H9 (cell line): Measurements from ENCODE around the gene LCTL. TPM values are rescaled to one million over a fixed set of nuclear protein-coding genes. Genes with fewer than 3 reads are reported as not detected.

ENCODE experiments used
- DNase-seq: peaks from one replicate; pipeline ENCODE4 v3.0.0-alpha.2; 2017
- H2AFZ ChIP-seq: one replicate; pipeline ENCODE4 v1.6.1; 2013; ENCODE audit warnings: mild to moderate bottlenecking, low read length, control low read depth, moderate library complexity
- H2AK5ac ChIP-seq: 2 replicates; pipeline ENCODE4 v1.6.1; 2013; ENCODE audit warnings: low read length, control low read depth, mixed read lengths; ENCODE audit not compliant: insufficient read length
- H2BK120ac ChIP-seq: one replicate; pipeline ENCODE4 v1.6.1; 2013; ENCODE audit warnings: low read depth, mild to moderate bottlenecking, low read length, control low read depth, inconsistent platforms; ENCODE audit not compliant: poor library complexity, severe bottlenecking
- H2BK12ac ChIP-seq: 2 replicates; pipeline ENCODE4 v1.6.1; 2013; ENCODE audit warnings: low read length, control low read depth, mixed read lengths, low read depth; ENCODE audit not compliant: insufficient read length
- H2BK15ac ChIP-seq: 2 replicates; pipeline ENCODE4 v1.6.1; 2013; ENCODE audit warnings: low read depth, low read length, control low read depth
- H2BK20ac ChIP-seq: one replicate; pipeline ENCODE4 v1.6.1; 2013; ENCODE audit warnings: low read depth, mild to moderate bottlenecking, low read length, control low read depth, inconsistent platforms; ENCODE audit not compliant: poor library complexity, severe bottlenecking
- H2BK5ac ChIP-seq: 2 replicates; pipeline ENCODE4 v1.6.1; 2013; ENCODE audit warnings: low read length, control low read depth, mixed read lengths; ENCODE audit not compliant: insufficient read length
- H3K14ac ChIP-seq: 2 replicates; pipeline ENCODE4 v1.6.1; 2013; ENCODE audit warnings: low read length, control low read depth; ENCODE audit not compliant: insufficient read depth
- H3K18ac ChIP-seq: 2 replicates; pipeline ENCODE4 v1.6.1; 2013; ENCODE audit warnings: low read depth, mild to moderate bottlenecking, mixed read lengths, low read length, control low read depth; ENCODE audit not compliant: insufficient read length
- H3K23ac ChIP-seq: 2 replicates; pipeline ENCODE4 v1.6.1; 2013; ENCODE audit warnings: low read length, control low read depth, mixed read lengths, low read depth; ENCODE audit not compliant: insufficient read length
- H3K23me2 ChIP-seq: 2 replicates; pipeline ENCODE4 v1.6.1; 2013; ENCODE audit warnings: low read depth, mild to moderate bottlenecking, mixed read lengths, low read length, control low read depth; ENCODE audit not compliant: insufficient read length, poor library complexity, severe bottlenecking
- H3K27ac ChIP-seq: 2 replicates; pipeline ENCODE4 v1.5.1; 2013; ENCODE audit warnings: low read length, control low read depth, mixed read lengths, low read depth; ENCODE audit not compliant: insufficient read length
- H3K27me3 ChIP-seq: 2 replicates; pipeline ENCODE4 v1.6.1; 2013; ENCODE audit warnings: low read length, control low read depth, inconsistent platforms; ENCODE audit not compliant: insufficient read depth
- H3K4ac ChIP-seq: 2 replicates; pipeline ENCODE4 v1.6.1; 2013; ENCODE audit warnings: low read depth, mild to moderate bottlenecking, control low read depth, inconsistent platforms, low read length, moderate library complexity
- H3K4me1 ChIP-seq: 2 replicates; pipeline ENCODE4 v1.6.1; 2013; ENCODE audit warnings: low read length, control low read depth, inconsistent platforms; ENCODE audit not compliant: insufficient read depth
- H3K4me2 ChIP-seq: 2 replicates; pipeline ENCODE4 v1.6.1; 2013; ENCODE audit warnings: low read length, control low read depth, mixed read lengths; ENCODE audit not compliant: insufficient read length, insufficient read depth
- H3K56ac ChIP-seq: 2 replicates; pipeline ENCODE4 v1.6.1; 2013; ENCODE audit warnings: low read depth, mild to moderate bottlenecking, mixed read lengths, low read length, control low read depth; ENCODE audit not compliant: insufficient read length
- H3K79me1 ChIP-seq: 2 replicates; pipeline ENCODE4 v1.6.1; 2013; ENCODE audit warnings: low read depth, mild to moderate bottlenecking, moderate library complexity, low read length, control low read depth, inconsistent platforms; ENCODE audit not compliant: insufficient read depth, poor library complexity, severe bottlenecking
- H3K79me2 ChIP-seq: 2 replicates; pipeline ENCODE4 v1.6.1; 2013; ENCODE audit warnings: low read length, control low read depth, inconsistent platforms; ENCODE audit not compliant: insufficient read depth
- H3K9ac ChIP-seq: 2 replicates; pipeline ENCODE4 v1.6.1; 2013; ENCODE audit warnings: low read length, control low read depth, mixed read lengths; ENCODE audit not compliant: insufficient read length; ENCODE audit errors: extremely low read depth
- H3K9me3 ChIP-seq: one replicate; pipeline ENCODE4 v1.6.1; 2013; ENCODE audit warnings: low read depth, low read length, inconsistent platforms; ENCODE audit not compliant: control insufficient read depth
- H3T11ph ChIP-seq: one replicate; pipeline ENCODE4 v1.6.1; 2013; ENCODE audit warnings: mild to moderate bottlenecking, low read length, control low read depth, inconsistent platforms
- H4K20me1 ChIP-seq: one replicate; pipeline ENCODE4 v1.6.1; 2013; ENCODE audit not compliant: control insufficient read depth, insufficient read length, insufficient read depth
- H4K5ac ChIP-seq: 2 replicates; pipeline ENCODE4 v1.6.1; 2013; ENCODE audit warnings: low read depth, mild to moderate bottlenecking, mixed read lengths, low read length, control low read depth; ENCODE audit not compliant: insufficient read length
- H4K8ac ChIP-seq: replicated peaks from 2 replicates; pipeline ENCODE4 v1.6.1; 2013; ENCODE audit warnings: low read length, control low read depth, mixed read lengths, low read depth; ENCODE audit not compliant: insufficient read length
- H4K91ac ChIP-seq: 2 replicates; pipeline ENCODE4 v1.6.1; 2013; ENCODE audit warnings: low read depth, mild to moderate bottlenecking, moderate library complexity, mixed read lengths, low read length, control low read depth; ENCODE audit not compliant: insufficient read length
- H3K27ac Mint-ChIP-seq, 3 experiments: 2 replicates in 2 of 3; 3 replicates in 1 of 3; pipeline ENCODE4 v1.8.0; 2020 to 2021; ENCODE audit warnings: mixed read lengths in 3 of 3, mild to moderate bottlenecking in 1 of 3, moderate library complexity in 1 of 3
- H3K27me3 Mint-ChIP-seq: 2 replicates; pipeline ENCODE4 v1.8.0; 2021; ENCODE audit warnings: low read depth, mild to moderate bottlenecking, moderate library complexity, mixed read lengths
- H3K36me3 Mint-ChIP-seq, 3 experiments: 2 replicates in 2 of 3; 3 replicates in 1 of 3; pipeline ENCODE4 v1.8.0; 2020 to 2021; ENCODE audit warnings: low read depth in 3 of 3, mixed read lengths in 3 of 3; ENCODE audit not compliant: insufficient read depth in 1 of 3
- H3K4me1 Mint-ChIP-seq, 2 experiments: 2 replicates each; pipeline ENCODE4 v1.8.0; 2020; ENCODE audit warnings: mixed read lengths in 2 of 2
- H3K4me3 Mint-ChIP-seq, 2 experiments: 2 replicates in 1 of 2; 3 replicates in 1 of 2; pipeline ENCODE4 v1.8.0; 2020 to 2021; ENCODE audit warnings: mild to moderate bottlenecking in 2 of 2, mixed read lengths in 2 of 2, moderate library complexity in 1 of 2
- H3K9me3 Mint-ChIP-seq, 2 experiments: 2 replicates in 1 of 2; 3 replicates in 1 of 2; pipeline ENCODE4 v1.8.0; 2020; ENCODE audit warnings: mild to moderate bottlenecking in 2 of 2, mixed read lengths in 2 of 2, moderate library complexity in 1 of 2
- CTCF ChIP-seq: fragments of 200-600 bp; sonication (generic); conservative IDR thresholded peaks from 3 replicates; pipeline ENCODE4 v1.8.0; 2021; ENCODE audit warnings: antibody characterized with exemption, mild to moderate bottlenecking
- WGBS: extraction: QIAGEN DNeasy Blood & Tissue Kit; methylation state at CpG from one replicate; pipeline ENCODE4 v1.1.7; 2013; ENCODE audit warnings: missing lambda C conversion rate, low lambda C conversion rate, mixed read lengths; ENCODE audit not compliant: insufficient read length; ENCODE audit errors: extremely low coverage; 5-methylcytosine and 5-hydroxymethylcytosine counted together
- total RNA-seq: library from RNA; stranded (reverse); gene quantifications from 2 replicates; pipeline ENCODE4 v1.2.1, GENCODE V29; 2021

LCTL gene
- total RNA-seq, 1 experiment from 2014 or later = 2.3 TPM

DNA sequence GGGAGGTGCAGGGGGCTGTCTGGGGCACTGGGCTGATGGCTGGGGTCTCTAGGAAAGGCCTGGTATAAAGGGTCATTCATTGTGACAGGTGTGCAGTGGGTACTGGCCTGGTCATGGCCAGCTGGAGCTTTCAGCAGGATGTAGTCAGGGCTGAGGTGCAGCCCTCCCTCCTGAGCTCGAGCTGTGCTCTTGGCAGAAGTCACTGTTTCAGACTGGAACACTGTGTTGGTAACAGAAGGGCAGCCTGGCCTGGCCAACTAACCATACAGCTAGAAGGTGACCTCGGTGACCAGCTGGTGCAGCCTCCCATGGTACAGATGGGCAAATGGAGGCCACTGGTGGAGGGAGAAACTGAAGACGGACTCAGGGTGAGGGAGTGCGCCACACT, 34.4 kb upstream of the LCTL start:
- H4K8ac ChIP-seq = no peak overlapping the region
- no peaks in the 10 kb centered on the region for H3K79me2 ChIP-seq
- H4K5ac ChIP-seq = no peak overlapping the region
- no peak overlapping the region for H2BK20ac ChIP-seq
- Mint-ChIP-seq H3K9me3 (no peaks in the 10 kb centered on the region; a peak in 1 of 5 replicates), H3K36me3 (no peaks in the 10 kb centered on the region), H3K27me3 (no peaks in the 10 kb centered on the region), H3K27ac (no peak overlapping the region; a peak in 1 of 7 replicates), H3K4me3 (no peak overlapping the region), H3K4me1 (peaks cover 2 to 13% of the 10 kb centered on the region in 2 experiments; a peak in 3 of 4 replicates)
- H2BK5ac ChIP-seq = no peak overlapping the region
- no peak overlapping the region for H2AK5ac ChIP-seq
- H3K79me1 ChIP-seq = no peaks in the 10 kb centered on the region
- no peaks in the 10 kb centered on the region for H3K9me3 ChIP-seq
- H3K14ac ChIP-seq = no peak overlapping the region
- TF ChIP-seq CTCF = no peak
- H3K27me3 ChIP-seq = no peaks in the 10 kb centered on the region
- H2BK120ac ChIP-seq = no peak overlapping the region
- H2AFZ ChIP-seq = no peak overlapping the region
- H3K23me2 ChIP-seq = no peaks in the 10 kb centered on the region
- no peak for DNase-seq
- H3K4me2 ChIP-seq = no peak overlapping the region
- no peak overlapping the region for H4K91ac ChIP-seq
- no peak overlapping the region for H3K4ac ChIP-seq
- H3K56ac ChIP-seq = no peak overlapping the region
- H3K18ac ChIP-seq = no peak overlapping the region
- no peak overlapping the region for H3T11ph ChIP-seq
- no peak overlapping the region for H3K23ac ChIP-seq
- H3K9ac ChIP-seq = no peak overlapping the region
- no peak overlapping the region for H2BK15ac ChIP-seq
- H2BK12ac ChIP-seq = no peak overlapping the region
- H3K4me1 ChIP-seq = no peaks in the 10 kb centered on the region
- H3K27ac ChIP-seq = no peak overlapping the region
- no CpG with 5 or more reads among the region's 4 CpGs for WGBS
- no peaks in the 10 kb centered on the region for H4K20me1 ChIP-seq
